ENCODE data around the gene RAB7A.

Gene RAB7A

GRCh38 chr3:128851601-128852000 lies 125.6 kb downstream of the RAB7A start:
- DNase-seq (ENCODE audit: low read depth): no peak

- no peak for DNase-seq (ENCODE audit: low read depth)
Measured at GRCh38 chr3:128853826-128854225, 127.8 kb downstream of the RAB7A start.

DNA sequence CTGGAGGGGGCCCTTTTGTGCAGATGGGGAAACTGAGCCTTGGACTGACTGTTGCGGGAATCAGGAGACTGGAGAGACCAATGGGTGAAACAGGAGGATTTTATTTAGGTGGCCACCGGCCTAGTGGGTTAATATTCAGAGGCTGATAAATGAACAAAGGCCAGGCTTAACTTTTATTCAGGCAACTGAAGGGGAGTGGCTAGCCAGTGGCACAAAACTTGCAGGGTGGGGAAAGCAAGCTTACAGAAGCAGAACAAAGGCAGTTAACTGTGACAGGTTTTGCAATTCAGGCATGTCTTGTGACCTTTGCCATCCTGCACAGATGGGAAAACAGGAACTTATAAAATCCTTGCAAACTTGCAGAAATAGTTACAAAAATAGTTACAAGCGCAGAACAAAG lies 128.5 kb downstream of the RAB7A start:
- no peak for DNase-seq (ENCODE audit: low read depth)

GRCh38 chr3:128855569-128855968 lies 129.6 kb downstream of the RAB7A start:
- no peak for DNase-seq (ENCODE audit: low read depth)

DNA sequence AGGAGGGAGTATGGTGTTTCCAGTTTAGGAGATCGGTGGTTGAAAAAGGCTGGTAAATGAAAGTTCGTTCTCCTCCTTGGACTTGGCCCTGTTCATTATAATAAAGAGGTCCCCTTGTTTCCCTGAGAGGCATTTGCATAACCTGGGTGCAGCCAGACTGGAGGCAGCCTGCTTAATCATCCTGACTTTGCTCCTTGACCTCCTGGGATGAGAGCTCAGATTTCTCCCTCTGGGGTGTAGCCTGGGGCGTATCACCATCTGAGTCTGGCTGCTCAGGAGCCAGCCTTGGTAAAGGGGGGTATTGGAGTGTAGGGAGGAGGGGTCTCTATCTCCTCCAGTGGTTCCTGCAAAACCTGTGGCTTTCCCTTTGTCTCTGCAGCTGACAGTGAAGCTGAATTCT lies 132.2 kb downstream of the RAB7A start:
- no peak for DNase-seq (ENCODE audit: low read depth)

GRCh38 chr3:128859630-128860029 lies 133.6 kb downstream of the RAB7A start:
- DNase-seq (ENCODE audit: low read depth): no peak

- no peak for DNase-seq (ENCODE audit: low read depth)
Measured at GRCh38 chr3:128861491-128861890, 135.5 kb downstream of the RAB7A start.

GRCh38 chr3:128863560-128863959 lies 137.6 kb downstream of the RAB7A start:
- no peak for DNase-seq (ENCODE audit: low read depth)
